HUES48 (cell line): Measurements from ENCODE around the gene KCNJ12.
A peak's percentile ranks its signal among the peaks of the same experiment; 100 is the strongest.
"Not testable (repeated sequence)": the region's sequence is repeated elsewhere in the genome, so short reads cannot be mapped to it uniquely, and the experiment has no call there.

Experiments
- H3K27ac ChIP-seq: one replicate; pipeline ENCODE4 v1.7.0; 2013; ENCODE audit warnings: low read depth, low read length, inconsistent platforms
- H3K27me3 ChIP-seq: 2 replicates; pipeline ENCODE4 v1.6.1; 2013; ENCODE audit warnings: mild to moderate bottlenecking, low read length; ENCODE audit not compliant: control insufficient read depth, insufficient read depth
- H3K36me3 ChIP-seq: 2 replicates; pipeline ENCODE4 v1.6.1; 2013; ENCODE audit warnings: low read length; ENCODE audit not compliant: control insufficient read depth, insufficient read depth
- H3K4me1 ChIP-seq: 2 replicates; pipeline ENCODE4 v1.6.1; 2013; ENCODE audit warnings: mild to moderate bottlenecking, low read length; ENCODE audit not compliant: control insufficient read depth, insufficient read depth
- H3K4me3 ChIP-seq: 2 replicates; pipeline ENCODE4 v1.5.1; 2013; ENCODE audit warnings: mild to moderate bottlenecking, low read depth, low read length
- H3K9ac ChIP-seq: 2 replicates; pipeline ENCODE4 v1.6.1; 2013; ENCODE audit warnings: mild to moderate bottlenecking, low read depth, low read length, moderate library complexity
- H3K9me3 ChIP-seq: 2 replicates; pipeline ENCODE4 v1.6.1; 2013; ENCODE audit warnings: low read length; ENCODE audit not compliant: control insufficient read depth, insufficient read depth

Gene KCNJ12

DNA sequence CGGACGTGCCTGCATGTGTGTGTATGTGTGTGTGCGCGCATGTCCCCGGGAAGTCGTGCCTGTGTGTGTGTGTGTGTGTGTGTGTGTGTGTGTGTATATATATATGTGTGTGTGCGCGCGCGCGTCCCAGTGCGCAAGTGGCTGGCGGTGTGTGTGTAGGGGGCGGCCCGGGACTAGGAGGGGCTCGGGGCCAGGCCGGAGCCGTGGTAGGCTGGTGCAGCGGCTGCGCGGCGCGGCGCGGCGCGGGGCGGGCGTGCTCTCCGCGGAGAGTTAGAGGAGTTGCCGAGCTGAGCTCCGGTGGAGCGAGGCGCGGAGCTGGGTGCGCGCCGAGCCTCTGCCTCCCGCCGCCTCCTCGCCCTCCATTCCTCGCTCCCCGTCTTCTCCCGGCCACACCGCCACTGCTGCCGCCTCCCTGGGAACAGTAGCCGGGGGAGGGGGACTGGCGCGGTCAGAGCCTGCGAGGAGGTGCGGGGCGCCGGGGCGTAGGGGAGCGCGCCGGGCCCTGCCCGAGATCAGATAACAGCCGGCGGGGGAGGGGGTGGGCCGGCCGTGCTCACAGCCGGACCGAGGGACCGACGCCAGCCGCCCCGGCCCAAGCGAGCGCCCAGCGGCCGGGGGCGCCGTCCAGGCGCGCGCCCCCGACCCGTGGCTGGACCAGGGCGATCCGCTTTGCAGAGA lies at the start of gene KCNJ12:
Gene KCNJ12 (plus strand): TSS at position 277 of the 678 bp plus-strand sequence. CDS start 38,986 bp downstream, outside the sequence.
- Histone ChIP-seq H3K4me1 (no peaks in the 10 kb centered on the region), H3K9ac (no peak within 1 kb of the TSS), H3K27me3 (peaks cover 62% of the 10 kb centered on the region), H3K9me3 (no peaks in the 10 kb centered on the region), H3K36me3 (no peaks in the 10 kb centered on the region), H3K27ac (no peak within 1 kb of the TSS), H3K4me3 (peak within 1 kb of the TSS; percentile 71)

- not testable (repeated sequence) for H3K4me1 ChIP-seq, H3K27ac ChIP-seq, H3K36me3 ChIP-seq, H3K9ac ChIP-seq, H3K4me3 ChIP-seq, H3K27me3 ChIP-seq
- H3K9me3 ChIP-seq, result peaks cover 11% of the 10 kb centered on the region
These were observed 48.2 kb upstream of the KCNJ12 start for GRCh38 chr17:21327921-21328320.

- H3K9me3 ChIP-seq, result peaks cover 11% of the 10 kb centered on the region
- not testable (repeated sequence) for H3K4me1 ChIP-seq, H3K27ac ChIP-seq, H3K4me3 ChIP-seq, H3K27me3 ChIP-seq, H3K36me3 ChIP-seq, H3K9ac ChIP-seq
These were observed 47.4 kb upstream of the KCNJ12 start for GRCh38 chr17:21328778-21329177.

GRCh38 chr17:21330436-21331160 lies 45.6 kb upstream of the KCNJ12 start:
- H3K9me3 ChIP-seq, result peaks cover 11% of the 10 kb centered on the region
- no peak overlapping the region for H3K9ac ChIP-seq
- H3K4me1 ChIP-seq, result no peaks in the 10 kb centered on the region
- H3K27me3 ChIP-seq, result no peaks in the 10 kb centered on the region
- no peak overlapping the region for H3K27ac ChIP-seq
- no peak overlapping the region for H3K4me3 ChIP-seq
- no peaks in the 10 kb centered on the region for H3K36me3 ChIP-seq

DNA sequence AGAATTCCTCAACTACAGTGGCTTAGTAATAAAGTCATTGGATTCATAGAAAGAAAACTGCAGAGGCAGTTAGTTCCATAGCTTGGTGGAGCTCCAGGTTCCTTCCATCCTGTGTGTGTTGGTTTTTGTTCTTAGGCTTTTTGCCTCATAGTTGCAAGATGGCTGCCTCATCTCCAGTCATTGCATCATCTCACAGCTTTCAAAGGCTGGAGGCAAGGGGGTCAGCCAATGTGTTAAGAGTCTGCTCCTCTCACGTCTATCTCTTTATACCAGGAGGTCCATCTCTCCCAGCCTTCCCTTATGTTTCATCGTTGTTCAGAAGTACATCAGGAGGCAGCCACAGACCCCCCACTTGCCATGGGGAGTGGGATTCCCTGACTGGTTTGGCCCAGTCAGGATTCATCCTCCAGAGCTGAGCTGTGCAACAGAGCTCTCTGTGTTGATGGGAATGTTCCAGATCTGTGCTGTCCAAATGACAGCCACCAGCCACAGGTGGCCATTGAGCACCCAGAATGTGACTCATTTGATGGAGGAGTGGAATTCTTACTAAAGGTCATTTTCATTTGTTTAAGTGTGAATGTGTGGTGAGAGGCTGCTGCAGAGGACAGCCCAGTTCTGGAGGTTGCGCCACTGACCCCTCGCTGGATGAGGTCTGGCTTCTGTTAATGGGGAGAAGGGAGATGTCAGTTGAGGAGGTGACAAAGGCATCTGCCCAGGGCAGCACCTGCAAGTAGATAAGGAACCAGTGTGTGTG lies 39.4 kb upstream of the KCNJ12 start:
- H3K36me3 ChIP-seq, H3K27ac ChIP-seq, H3K9ac ChIP-seq, H3K4me1 ChIP-seq, H3K9me3 ChIP-seq, H3K4me3 ChIP-seq, H3K27me3 ChIP-seq: not testable (repeated sequence)

DNA sequence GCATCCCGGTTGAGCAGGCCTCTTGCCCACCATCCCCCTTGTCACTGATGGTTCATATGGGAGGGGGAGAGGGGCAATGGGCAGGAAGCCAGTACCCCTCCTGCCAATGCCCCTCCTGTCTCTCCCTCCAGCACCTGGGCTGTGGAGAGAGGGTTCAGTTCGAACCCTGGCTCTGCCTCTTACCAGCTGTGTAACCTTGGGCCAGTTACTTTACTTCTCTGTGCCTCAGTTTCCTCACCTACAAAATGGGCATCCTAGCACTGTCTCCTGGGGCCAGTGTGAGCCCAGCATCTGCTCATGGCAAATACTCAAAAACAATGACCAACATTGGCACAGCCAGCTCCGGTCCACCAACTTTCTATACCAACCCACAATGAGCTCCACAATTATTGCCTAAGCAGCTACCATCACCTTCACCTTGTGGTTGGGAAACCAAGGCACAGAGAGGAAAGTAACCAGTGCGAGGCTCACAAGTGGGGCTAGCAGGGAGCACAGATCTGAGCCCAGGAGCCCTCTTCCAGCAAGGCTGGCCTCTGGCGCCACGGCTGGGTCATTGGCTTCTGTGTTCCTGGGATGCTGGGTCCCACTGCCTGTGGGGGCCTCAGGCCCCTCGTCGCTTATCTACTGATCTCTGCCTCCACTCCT lies 38.1 kb upstream of the KCNJ12 start:
- H3K4me1 ChIP-seq, H3K4me3 ChIP-seq, H3K36me3 ChIP-seq, H3K9ac ChIP-seq, H3K27ac ChIP-seq, H3K9me3 ChIP-seq, H3K27me3 ChIP-seq: not testable (repeated sequence)

DNA sequence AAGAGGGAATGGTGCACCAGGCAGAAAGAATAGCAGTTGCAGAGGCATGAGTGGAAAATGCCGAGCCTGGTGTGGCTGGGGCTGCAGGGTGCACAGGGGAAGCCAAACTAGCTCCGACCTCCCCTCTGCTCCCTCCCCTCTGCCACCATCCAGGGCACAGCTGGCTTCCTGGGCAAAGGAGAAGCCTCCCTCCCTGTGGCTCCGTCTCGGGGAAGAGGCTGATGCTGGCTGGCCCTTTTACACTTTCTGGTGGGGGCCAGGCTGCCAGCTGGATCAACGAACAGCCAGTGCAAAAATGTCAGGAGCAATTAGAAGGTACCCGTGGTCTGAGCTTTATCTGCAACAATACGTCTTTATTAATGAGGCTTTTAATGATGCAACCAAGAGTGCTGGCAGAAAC lies 37.1 kb upstream of the KCNJ12 start:
- no peak overlapping the region for H3K9ac ChIP-seq
- H3K36me3 ChIP-seq, result no peaks in the 10 kb centered on the region
- no peaks in the 10 kb centered on the region for H3K27me3 ChIP-seq
- no peaks in the 10 kb centered on the region for H3K4me1 ChIP-seq
- H3K9me3 ChIP-seq, result no peaks in the 10 kb centered on the region; the same call in 1 of the 2 replicates
- no peak overlapping the region for H3K4me3 ChIP-seq
- no peak overlapping the region for H3K27ac ChIP-seq

DNA sequence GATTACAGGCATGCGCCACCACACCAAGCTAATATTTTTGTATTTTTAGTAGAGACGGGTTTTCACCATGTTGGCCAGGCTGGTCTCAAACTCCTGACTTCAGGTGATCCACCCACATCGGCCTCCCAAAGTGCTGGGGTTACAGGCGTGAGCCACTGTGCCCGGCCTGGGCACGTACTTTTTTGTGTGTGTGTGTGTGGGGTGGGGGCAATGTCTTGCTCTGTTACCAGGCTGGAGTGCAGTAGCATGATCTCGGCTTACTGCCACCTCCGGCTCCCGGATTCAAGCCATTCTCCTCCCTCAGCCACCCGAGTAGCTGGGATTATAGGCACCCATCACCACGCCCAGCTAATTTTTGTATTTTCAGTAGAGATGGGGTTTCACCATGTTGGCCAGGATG lies 36.6 kb upstream of the KCNJ12 start:
- H3K27ac ChIP-seq, H3K9ac ChIP-seq, H3K4me1 ChIP-seq, H3K9me3 ChIP-seq, H3K27me3 ChIP-seq, H3K36me3 ChIP-seq, H3K4me3 ChIP-seq: not testable (repeated sequence)

DNA sequence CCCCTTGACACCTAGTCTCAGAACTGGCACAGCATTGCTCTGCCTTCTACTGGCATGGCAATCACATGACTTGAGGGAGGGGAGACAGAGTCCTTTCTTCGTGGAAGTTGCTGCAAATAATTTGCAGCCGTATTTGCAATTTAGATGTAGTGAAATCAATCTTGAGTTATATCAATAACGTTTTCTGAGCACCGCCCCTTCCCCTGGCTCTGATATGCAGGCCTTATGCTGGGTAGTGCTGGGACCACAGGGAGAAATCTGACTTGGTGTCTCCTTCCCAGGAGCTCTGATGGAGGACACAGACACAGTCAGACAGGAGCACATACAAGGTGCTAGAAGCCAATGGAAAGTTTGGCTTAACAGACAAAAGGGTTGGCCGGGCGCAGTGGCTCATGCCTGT lies 35.8 kb upstream of the KCNJ12 start:
- H3K27me3 ChIP-seq, H3K9ac ChIP-seq, H3K4me3 ChIP-seq, H3K36me3 ChIP-seq, H3K4me1 ChIP-seq, H3K9me3 ChIP-seq, H3K27ac ChIP-seq: not testable (repeated sequence)

DNA sequence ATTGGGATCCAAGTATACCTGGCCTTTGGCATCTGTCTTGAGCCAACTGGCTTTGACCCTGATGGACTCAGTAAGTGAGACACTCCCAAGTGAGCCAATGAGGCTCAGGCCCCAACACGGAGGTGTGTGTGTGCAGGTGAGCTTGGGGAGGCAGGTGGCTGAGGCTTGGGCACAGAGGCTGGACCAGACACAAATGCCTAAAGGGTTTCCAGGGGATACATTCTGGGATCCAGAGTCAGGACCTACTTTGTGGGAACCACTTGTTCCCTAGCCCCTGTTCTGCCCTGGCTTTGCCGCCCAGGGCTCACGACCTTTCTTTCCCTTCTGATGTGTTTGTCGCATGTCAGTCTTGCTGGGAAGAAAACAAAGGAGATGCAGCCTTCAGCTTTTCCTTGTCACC lies 34.9 kb upstream of the KCNJ12 start:
- H3K9ac ChIP-seq, H3K4me1 ChIP-seq, H3K9me3 ChIP-seq, H3K27me3 ChIP-seq, H3K4me3 ChIP-seq, H3K27ac ChIP-seq, H3K36me3 ChIP-seq: not testable (repeated sequence)
